Urinary bladder (tissue), 4 donors: ENCODE measurements around the gene LHX4. TPM values are rescaled to one million over a fixed set of nuclear protein-coding genes. Genes with fewer than 3 reads are reported as not detected.
A peak's percentile ranks its signal among the peaks of the same experiment; 100 is the strongest.

Source experiments
- DNase-seq: peaks from one replicate; pipeline ENCODE4 v3.0.0-alpha.2; 2015; ENCODE audit errors: extremely low spot score
- H3K27ac ChIP-seq: one replicate; pipeline ENCODE4 v1.5.1; 2013; ENCODE audit warnings: low read depth, mild to moderate bottlenecking, moderate library complexity
- H3K36me3 ChIP-seq: one replicate; pipeline ENCODE4 v1.6.1; 2013; ENCODE audit warnings: mild to moderate bottlenecking, moderate library complexity; ENCODE audit not compliant: insufficient read depth
- H3K4me1 ChIP-seq: one replicate; pipeline ENCODE4 v1.6.1; 2013; ENCODE audit warnings: mild to moderate bottlenecking, moderate library complexity; ENCODE audit not compliant: insufficient read depth
- H3K4me3 ChIP-seq: one replicate; pipeline ENCODE4 v1.5.1; 2013; ENCODE audit warnings: low read depth, low read length
- WGBS: extraction: QIAGEN DNeasy Blood & Tissue Kit; methylation state at CpG from one replicate; pipeline ENCODE4 v1.1.7; 2013; 5-methylcytosine and 5-hydroxymethylcytosine counted together
- polyA plus RNA-seq: library from polyadenylated mRNA; stranded (reverse); fragments of 200-250 nt; gene quantifications from one replicate; pipeline ENCODE4 v1.2.3, GENCODE V29; 2013
- total RNA-seq: library from RNA; depleted of rRNA; stranded (reverse); fragments of >200 nt; gene quantifications from one replicate; pipeline ENCODE4 v1.2.3, GENCODE V29; 2014
- donor health status: healthy with polysubstance abuse.
- donor health status: healthy.

Gene LHX4
- total and polyA plus RNA-seq, 2 donors: 0.03 TPM; not detected in 1

- no peak for DNase-seq
- Histone ChIP-seq H3K36me3 (no peaks in the 10 kb centered on the region), H3K4me1 (no peaks in the 10 kb centered on the region), H3K4me3 (no peak overlapping the region), H3K27ac (no peak overlapping the region)
- WGBS: 94% methylated on average over 12 of the region's 12 CpGs
These were observed 37.1 kb downstream of the LHX4 start for GRCh38 chr1:180267211-180267561.

GRCh38 chr1:180267761-180268555, 37.9 kb downstream of the LHX4 start:
- H3K4me3 ChIP-seq: no peak overlapping the region
- no peaks in the 10 kb centered on the region for H3K4me1 ChIP-seq
- no peak for DNase-seq
- H3K36me3 ChIP-seq: no peaks in the 10 kb centered on the region
- WGBS: 65% methylated on average over 5 of the region's 5 CpGs
- H3K27ac ChIP-seq: no peak overlapping the region

- 67% methylated on average over 9 of the region's 9 CpGs for WGBS
- Histone ChIP-seq H3K27ac (no peak overlapping the region), H3K36me3 (no peaks in the 10 kb centered on the region), H3K4me1 (no peaks in the 10 kb centered on the region), H3K4me3 (no peak overlapping the region)
- DNase-seq: no peak
These were observed 38.6 kb downstream of the LHX4 start for GRCh38 chr1:180268556-180269075.

GRCh38 chr1:180269645-180270529, 39.8 kb downstream of the LHX4 start:
- Histone ChIP-seq H3K27ac (no peak overlapping the region), H3K4me1 (no peaks in the 10 kb centered on the region), H3K4me3 (no peak overlapping the region), H3K36me3 (no peaks in the 10 kb centered on the region)
- DNase-seq: no peak
- 79% methylated on average over 14 of the region's 14 CpGs for WGBS

- no peak for DNase-seq
- Histone ChIP-seq H3K27ac (no peak overlapping the region), H3K4me3 (no peak overlapping the region), H3K36me3 (peaks cover 3% of the 10 kb centered on the region), H3K4me1 (no peaks in the 10 kb centered on the region)
- WGBS: 67% methylated on average over 8 of the region's 8 CpGs
These were observed 40.6 kb downstream of the LHX4 start for GRCh38 chr1:180270530-180271271.

- Histone ChIP-seq H3K4me3 (no peak overlapping the region), H3K27ac (no peak overlapping the region), H3K36me3 (peaks cover 3% of the 10 kb centered on the region), H3K4me1 (no peaks in the 10 kb centered on the region)
- no peak for DNase-seq
- 69% methylated on average over 23 of the region's 23 CpGs for WGBS
These were observed 41.5 kb downstream of the LHX4 start for GRCh38 chr1:180271272-180272255.

DNA sequence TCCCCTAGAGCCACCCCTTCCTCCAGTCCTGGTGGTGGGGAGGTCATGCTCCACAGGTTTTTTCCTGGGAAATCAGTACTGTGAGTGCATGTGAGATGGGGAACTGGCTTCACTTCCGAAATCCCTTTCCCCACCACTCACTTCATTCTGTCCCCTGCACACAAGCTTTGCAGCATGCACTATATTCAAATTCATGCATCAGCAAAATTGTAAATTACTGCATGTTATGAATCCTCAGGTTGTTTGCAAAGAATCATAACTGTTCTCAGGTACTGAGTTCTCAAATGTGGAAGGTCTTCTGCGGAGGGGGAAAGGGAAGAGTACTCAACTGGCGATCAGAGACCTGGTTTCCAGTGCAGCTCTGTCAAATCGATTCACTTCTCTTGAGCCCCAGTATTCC, 42.3 kb downstream of the LHX4 start:
- no peak overlapping the region for H3K4me3 ChIP-seq
- H3K4me1 ChIP-seq: no peaks in the 10 kb centered on the region
- H3K36me3 ChIP-seq: peaks cover 3% of the 10 kb centered on the region
- no peak overlapping the region for H3K27ac ChIP-seq
- no peak for DNase-seq
- 98% methylated on average over 4 of the region's 4 CpGs for WGBS

DNA sequence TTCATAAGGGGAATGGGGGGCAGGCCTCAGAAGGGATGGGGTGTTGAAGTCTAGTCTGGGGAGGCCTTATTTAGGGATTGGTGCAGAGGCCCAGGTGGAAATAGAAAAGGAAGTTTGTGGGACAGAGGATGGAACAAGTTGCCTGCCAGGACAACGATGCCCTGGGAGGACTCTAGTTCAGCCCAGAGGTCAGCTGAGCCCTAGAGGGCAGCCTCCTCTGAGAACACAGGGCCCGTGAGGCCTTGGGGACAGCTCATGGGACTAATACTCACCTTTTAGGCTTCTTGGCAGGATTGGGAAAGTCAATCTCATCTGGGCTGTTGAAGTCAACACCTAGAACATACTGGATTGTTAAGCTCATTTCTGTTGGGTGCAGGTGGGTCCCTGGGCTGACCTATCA, 43.0 kb downstream of the LHX4 start:
- H3K4me3 ChIP-seq: no peak overlapping the region
- 97% methylated on average over 2 of the region's 2 CpGs for WGBS
- no peak overlapping the region for H3K27ac ChIP-seq
- no peak for DNase-seq
- H3K4me1 ChIP-seq: no peaks in the 10 kb centered on the region
- peaks cover 3% of the 10 kb centered on the region for H3K36me3 ChIP-seq

- no peak for DNase-seq
- Histone ChIP-seq H3K4me3 (no peak overlapping the region), H3K27ac (no peak overlapping the region), H3K36me3 (peaks cover 3% of the 10 kb centered on the region), H3K4me1 (no peaks in the 10 kb centered on the region)
- 97% methylated on average over 11 of the region's 11 CpGs for WGBS
These were observed 44.2 kb downstream of the LHX4 start for GRCh38 chr1:180274221-180274620.

DNA sequence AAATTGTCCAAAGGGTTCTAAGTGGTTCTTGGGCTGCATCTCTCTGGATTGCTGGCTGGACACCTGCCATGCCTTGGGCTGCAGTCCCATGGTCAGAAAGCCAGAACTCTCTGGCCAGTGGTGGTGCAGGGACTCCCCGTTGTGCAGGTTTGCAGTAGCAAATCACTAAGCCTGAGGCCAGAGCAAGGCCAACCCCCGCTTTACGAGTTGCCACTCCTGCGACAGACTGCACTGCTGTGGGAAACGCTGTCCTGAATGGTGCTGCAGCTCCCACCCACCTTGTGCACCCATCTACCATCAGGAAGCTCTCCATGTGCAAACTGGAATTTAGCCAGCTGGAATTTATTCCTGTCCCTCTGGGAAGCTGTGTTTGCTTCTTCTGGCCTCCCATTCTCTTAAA, 45.7 kb downstream of the LHX4 start:
- DNase-seq: no peak
- no peak overlapping the region for H3K4me3 ChIP-seq
- H3K36me3 ChIP-seq: peaks cover 3% of the 10 kb centered on the region
- H3K4me1 ChIP-seq: no peaks in the 10 kb centered on the region
- no peak overlapping the region for H3K27ac ChIP-seq
- 93% methylated on average over 5 of the region's 5 CpGs for WGBS

- 87% methylated on average over 5 of the region's 5 CpGs for WGBS
- Histone ChIP-seq H3K4me1 (no peaks in the 10 kb centered on the region), H3K36me3 (peaks cover 3% of the 10 kb centered on the region), H3K4me3 (no peak overlapping the region), H3K27ac (no peak overlapping the region)
- no peak for DNase-seq
These were observed 47.6 kb downstream of the LHX4 start for GRCh38 chr1:180277476-180278193.

- 76% methylated on average over 2 of the region's 2 CpGs for WGBS
- no peak overlapping the region for H3K27ac ChIP-seq
These were observed 48.1 kb downstream of the LHX4 start for GRCh38 chr1:180278194-180278515.

More at GRCh38 chr1:180278194-180278515, 48.1 kb downstream of the LHX4 start:
- Histone ChIP-seq H3K4me1 (no peaks in the 10 kb centered on the region), H3K4me3 (no peak overlapping the region), H3K36me3 (peaks cover 3% of the 10 kb centered on the region)
- DNase-seq: peak; percentile 25
